GM19438 (cell line): ENCODE data around the gene GPR12.

ENCODE experiments used
- ATAC-seq: cut with Tn5 transposase; IDR thresholded peaks from one replicate; pipeline ENCODE4 v1.9.1; 2021; ENCODE audit warnings: low read depth; ENCODE audit not compliant: unreplicated experiment

The GPR12 gene

DNA sequence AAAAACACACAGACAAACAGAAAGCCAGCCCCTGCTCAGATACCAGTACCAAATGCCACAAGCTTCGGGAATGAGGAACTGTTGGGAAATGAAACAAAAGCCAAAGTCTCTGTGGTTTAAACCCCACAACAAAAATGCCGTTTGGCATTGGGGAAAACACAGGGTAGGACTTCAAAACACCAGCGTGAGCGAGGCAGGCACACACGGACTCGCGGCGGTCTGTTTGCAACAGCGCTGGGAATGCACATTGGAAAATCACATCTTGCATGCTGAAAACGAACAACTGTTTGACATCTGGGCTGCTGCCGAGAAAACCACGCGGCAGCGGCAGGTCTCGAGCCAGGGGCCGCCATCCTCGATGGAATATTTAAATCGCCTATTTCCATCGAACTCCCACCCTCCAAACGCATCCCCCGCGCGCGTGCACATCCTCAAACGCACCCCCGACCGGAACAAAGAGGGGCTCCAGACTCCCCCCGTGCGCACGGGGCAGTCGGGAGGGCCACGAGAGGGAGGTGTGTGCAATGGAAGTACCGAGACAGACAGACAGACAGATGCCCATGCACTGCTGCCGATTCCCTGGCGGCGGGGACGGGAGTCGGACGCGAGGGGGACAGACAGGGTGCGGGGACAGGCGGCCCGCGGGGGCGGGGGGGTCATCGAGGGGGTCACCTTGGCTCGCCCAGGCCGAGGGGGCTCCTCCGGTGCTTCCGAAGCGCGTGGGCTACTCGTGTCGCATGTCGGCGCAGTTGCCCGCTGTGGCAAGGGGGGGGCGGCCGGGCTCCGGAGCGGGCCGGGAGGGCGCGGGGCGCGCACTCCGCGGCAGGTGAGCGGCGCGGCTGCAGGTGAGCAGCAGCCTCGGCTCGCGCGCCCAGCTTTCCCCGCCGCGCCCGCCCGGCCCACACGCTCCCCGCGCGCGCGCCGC, at the start of gene GPR12:
GPR12 (minus strand) TSS at position 880 of the 925 bp plus-strand sequence. CDS start 959 bp downstream, outside the sequence.
- no peak for ATAC-seq

GRCh38 chr13:26810095-26810494, 49.5 kb upstream of the GPR12 start:
- no peak for ATAC-seq

DNA sequence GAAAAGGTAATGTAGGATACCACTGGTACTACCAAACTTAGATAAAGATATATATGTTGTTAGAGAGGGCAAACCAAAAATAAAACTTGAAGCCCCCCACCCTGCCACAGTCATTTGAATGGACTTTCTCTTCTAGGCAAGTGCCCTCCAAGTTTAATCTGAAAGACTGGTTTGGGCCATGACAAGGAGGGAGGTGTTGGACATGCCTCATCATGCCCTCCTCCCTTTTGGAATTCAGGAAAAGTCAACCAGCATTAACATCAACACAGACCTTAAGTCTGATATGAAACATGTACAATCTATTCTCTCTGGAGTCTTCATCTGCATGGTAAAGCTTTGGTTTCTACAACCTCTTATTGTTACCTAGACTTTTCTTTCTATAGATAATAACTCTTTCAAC, 46.3 kb upstream of the GPR12 start:
- ATAC-seq = no peak

DNA sequence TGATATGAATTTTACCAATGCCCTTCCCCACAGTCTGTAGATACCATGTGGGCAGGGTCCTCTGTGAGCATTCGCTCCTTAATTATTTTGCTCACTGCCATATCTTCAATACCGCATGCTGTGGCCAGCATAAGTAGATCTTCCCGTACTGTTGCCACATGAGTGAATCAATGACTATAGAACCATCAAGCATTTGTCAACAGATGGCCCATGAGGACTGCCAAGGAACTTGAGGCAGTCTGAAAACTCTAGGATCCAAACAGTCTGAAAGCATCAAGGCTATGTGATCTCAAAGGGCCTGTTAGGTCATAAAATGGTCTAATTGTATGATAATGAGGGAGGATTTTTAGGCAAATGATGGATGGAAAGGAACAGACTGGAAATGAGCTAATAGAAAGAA, 27.4 kb upstream of the GPR12 start:
- no peak for ATAC-seq

DNA sequence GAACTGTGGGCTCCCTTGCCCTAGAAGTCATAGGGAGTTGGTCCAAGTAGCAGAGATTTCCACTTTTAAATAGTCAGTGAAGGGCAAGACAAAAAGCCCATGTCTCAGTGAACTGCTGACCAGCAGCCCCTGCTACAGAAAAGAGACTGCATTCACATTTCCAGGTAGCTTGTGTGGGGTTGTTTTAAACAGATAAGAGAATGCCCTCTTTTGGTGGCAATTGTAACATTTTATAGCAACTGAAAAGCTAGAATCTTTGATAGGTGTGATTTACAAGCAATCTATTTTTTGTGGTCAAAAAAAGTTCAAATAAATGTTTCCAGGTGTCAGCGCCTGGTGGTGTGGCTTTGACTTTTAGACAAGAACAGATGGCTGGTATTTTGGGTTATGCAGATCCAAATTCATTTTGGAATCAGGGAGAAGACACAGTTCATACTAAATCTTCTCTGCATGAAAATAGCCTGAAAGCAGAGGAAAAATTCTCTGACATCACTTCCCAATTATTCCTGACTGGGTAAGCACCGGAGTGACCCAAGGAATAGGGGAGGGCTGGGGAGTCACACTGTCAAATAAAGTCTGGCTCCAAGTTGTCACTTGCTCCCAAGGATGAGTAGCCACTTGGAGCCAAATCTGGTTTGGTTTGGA, 26.2 kb upstream of the GPR12 start:
- ATAC-seq = no peak

DNA sequence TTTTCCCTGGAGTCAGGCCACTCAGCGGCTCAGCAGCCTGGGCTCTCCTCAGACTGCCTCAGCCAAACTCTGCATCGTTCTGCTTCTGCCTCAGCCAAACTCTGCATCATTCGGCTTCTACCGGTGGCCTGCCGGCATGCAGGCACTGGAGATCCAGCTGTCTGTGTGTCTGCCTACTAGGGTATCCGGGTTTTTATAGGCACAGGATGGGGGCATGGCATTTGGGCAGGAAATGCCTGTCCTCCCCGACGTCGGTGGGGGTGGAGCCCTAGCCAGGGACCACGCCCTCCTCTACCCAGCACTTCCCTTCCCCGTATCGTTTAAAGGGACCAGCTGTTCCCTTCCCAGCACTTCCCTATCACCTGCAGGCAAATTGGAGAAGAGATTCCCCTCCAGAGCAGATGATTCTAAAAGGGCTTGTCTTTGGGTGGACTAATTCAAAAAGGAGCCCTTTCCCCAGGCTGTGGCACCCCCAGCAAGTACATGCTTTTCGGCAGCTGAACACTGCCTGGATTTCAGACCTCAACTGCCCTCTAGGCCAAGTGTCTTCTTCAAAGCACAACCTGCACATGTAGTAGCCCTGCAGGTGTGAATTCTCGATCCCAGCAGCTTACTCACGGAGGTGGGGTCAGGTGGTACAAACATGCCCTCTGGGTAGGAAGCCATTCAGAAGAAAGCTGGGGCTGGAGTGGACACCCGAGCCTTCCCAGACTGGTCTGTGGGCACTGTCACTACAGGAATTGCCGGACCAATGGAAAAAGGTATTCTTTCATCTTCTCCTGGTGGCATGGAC, 25.4 kb upstream of the GPR12 start:
- ATAC-seq = no peak

GRCh38 chr13:26784704-26785639, 24.4 kb upstream of the GPR12 start:
- ATAC-seq = no peak

DNA sequence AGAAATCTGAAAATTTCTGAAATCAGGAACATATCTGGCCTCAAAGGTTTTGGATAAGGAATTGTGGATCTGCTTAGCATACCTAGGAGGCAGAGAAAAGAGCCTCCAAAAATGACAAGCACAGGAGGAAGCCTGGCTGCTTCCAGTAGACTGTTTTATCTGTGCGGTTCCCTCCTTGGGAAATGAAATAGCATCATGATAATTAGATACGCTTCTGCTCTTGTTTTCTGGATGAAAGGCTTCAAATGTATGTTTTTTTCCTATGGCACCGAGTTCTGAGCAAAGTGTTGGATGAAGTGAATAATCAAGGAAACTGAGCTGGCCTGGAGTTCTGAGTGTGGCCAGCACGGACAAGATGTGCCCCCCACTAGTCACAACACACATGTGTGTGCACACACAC, 19.8 kb upstream of the GPR12 start:
- no peak for ATAC-seq

DNA sequence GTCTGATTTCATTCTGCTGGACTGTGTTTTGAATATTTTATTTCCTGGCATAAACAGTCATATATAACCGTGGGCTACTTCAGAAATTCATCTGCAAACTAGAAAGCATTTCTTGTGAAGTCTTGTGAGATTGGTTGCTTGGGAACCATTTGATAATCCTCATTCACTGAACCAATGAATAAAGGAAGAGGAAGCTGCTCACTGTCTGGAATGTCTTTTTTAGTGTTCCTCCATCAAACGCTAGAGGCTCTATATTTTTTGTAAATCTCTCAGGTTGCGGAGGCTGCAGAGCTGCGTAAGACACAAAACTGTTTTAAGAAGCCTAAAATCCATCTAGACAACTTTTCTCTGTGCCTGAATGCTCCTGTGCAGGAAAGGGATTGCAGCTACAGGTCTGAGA, 18.7 kb upstream of the GPR12 start:
- ATAC-seq = no peak

- ATAC-seq = no peak
Observed at GRCh38 chr13:26772531-26772930, 11.9 kb upstream of the GPR12 start.

- ATAC-seq = no peak
Observed at GRCh38 chr13:26771796-26772195, 11.2 kb upstream of the GPR12 start.

DNA sequence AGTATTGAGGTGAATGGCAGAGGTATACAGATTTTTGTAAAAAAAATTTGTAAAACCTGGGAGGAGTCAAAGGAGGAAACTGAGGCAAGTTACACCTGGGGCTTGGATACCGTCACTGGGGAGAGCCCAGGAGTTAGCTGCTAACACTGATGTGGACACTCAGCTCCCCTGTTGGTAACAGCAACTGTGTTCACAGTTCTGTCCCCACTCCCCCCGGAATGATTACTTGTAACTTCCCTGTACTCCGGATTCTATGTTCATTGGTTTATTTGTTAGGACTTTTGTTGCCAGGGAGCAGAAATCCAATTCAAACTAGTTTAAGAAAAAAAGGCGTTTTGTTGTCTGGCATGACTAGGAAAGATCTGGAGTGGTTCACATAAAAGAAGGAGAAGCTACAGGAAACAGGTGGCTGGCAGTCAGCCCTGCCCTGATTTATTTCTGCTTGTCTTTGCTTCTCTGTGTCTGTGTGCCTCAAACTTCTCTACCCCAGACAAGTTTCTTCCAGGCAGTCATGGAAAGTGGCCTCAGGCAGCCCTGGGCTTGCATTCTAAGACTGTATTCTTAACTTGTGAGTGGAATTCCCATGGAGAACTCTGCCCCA, 2.3 kb upstream of the GPR12 start:
- ATAC-seq = no peak

GRCh38 chr13:26760832-26761582, 421 bp upstream of the GPR12 start:
- no peak for ATAC-seq

- ATAC-seq = no peak
Observed at GRCh38 chr13:26759249-26759906, 1.2 kb downstream of the GPR12 start.

- ATAC-seq = no peak
Observed at GRCh38 chr13:26758496-26759157, 2.0 kb downstream of the GPR12 start.

DNA sequence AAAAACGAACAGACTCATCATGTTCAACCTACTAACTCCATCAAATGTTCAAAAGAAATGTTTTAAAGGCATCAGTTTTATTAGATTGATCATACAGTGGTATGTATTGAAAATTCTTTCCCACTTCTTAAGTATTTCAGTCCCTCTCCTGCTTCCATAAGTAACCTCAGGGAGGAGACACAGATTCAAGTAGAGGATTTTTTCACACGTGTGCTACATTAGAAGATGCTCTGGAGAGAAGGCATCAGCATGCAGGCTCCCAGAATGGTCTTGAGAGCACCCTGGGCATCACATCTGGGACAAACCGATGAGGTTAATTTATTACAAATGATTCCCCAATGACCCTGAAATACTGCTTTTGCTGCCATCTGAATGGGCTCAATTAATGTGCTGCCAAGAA, 3.6 kb downstream of the GPR12 start:
- no peak for ATAC-seq

DNA sequence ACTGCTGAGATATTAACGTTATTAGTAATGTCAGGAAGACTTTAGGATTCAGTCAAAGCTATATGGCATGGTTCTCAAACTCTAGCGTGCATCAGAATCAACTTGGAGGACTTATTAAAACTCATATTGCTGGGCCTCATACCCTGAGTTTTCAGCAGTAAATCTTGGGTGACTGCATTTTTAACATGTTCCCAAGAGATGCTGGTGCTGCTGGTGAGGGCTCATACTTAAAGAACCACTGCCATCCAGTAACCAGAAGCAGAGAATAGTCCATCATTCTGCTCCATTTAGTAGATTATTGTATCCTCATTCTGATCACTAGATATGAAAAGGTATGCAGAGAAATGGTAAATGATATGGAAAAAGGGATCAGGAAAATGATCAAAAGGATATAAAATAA, 7.9 kb downstream of the GPR12 start:
- ATAC-seq = no peak

DNA sequence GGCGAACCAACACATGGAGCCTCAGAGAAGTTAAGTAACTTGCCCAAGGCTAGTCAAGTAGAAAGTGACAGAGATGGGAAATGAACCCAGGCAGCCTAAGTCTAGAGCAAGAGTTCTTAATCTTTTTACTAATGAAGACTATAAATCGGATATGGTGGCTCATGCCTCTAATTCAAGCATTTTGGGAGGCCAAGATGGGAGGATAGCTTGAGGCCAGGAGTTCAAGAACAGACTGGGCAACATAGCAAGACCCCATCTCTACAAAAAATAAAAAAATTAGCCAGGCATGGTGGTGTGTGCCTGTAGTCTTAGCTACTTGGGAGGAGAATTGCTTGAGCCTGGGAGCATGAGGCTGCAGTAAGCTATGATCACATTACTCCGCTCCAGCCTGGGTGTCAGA, 10.7 kb downstream of the GPR12 start:
- ATAC-seq = no peak
